T-helper 1 cell treated with Interleukin-12 subunit alpha and Interleukin-12 subunit beta and Interleukin-4 antibody, amounts not matched to agents 30 μg/mL and 1 μg/mL, for 36 hours (primary cell): ENCODE measurements around the gene C5orf46.
"Not testable (repeated sequence)": the region's sequence is repeated elsewhere in the genome, so short reads cannot be mapped to it uniquely, and the experiment has no call there.

Source experiments
- H3K27ac Mint-ChIP-seq: one replicate; pipeline ENCODE4 v1.8.0; 2021; ENCODE audit warnings: mild to moderate bottlenecking, mixed read lengths
- H3K27me3 Mint-ChIP-seq: one replicate; pipeline ENCODE4 v1.8.0; 2021; ENCODE audit warnings: low read depth, mixed read lengths
- H3K36me3 Mint-ChIP-seq: one replicate; pipeline ENCODE4 v1.8.0; 2021; ENCODE audit warnings: low read depth, mixed read lengths
- H3K4me1 Mint-ChIP-seq: one replicate; pipeline ENCODE4 v1.8.0; 2021; ENCODE audit warnings: low read depth, mixed read lengths
- H3K4me3 Mint-ChIP-seq: one replicate; pipeline ENCODE4 v1.8.0; 2021; ENCODE audit warnings: mild to moderate bottlenecking, moderate library complexity, mixed read lengths
- H3K9me3 Mint-ChIP-seq: one replicate; pipeline ENCODE4 v1.8.0; 2021; ENCODE audit warnings: mixed read lengths

C5orf46 gene

GRCh38 chr5:147906326-147907095 lies at the start of gene C5orf46:
TSS of gene C5orf46 (minus strand) at chr5:147906538. CDS start at chr5:147906501, 37 bp downstream.
- Mint-ChIP-seq H3K27ac (no peak within 1 kb of the TSS), H3K27me3 (no peaks in the 10 kb centered on the region), H3K36me3 (no peaks in the 10 kb centered on the region), H3K4me1 (no peaks in the 10 kb centered on the region), H3K4me3 (no peak within 1 kb of the TSS), H3K9me3 (no peaks in the 10 kb centered on the region)

GRCh38 chr5:147954971-147955370 lies 48.6 kb upstream of the C5orf46 start:
- no peaks in the 10 kb centered on the region for H3K36me3 Mint-ChIP-seq
- H3K9me3 Mint-ChIP-seq: no peaks in the 10 kb centered on the region
- no peak overlapping the region for H3K4me3 Mint-ChIP-seq
- H3K27me3 Mint-ChIP-seq: no peaks in the 10 kb centered on the region
- no peaks in the 10 kb centered on the region for H3K4me1 Mint-ChIP-seq
- H3K27ac Mint-ChIP-seq: no peak overlapping the region

- Mint-ChIP-seq H3K27me3 (no peaks in the 10 kb centered on the region), H3K4me3 (no peak overlapping the region), H3K36me3 (no peaks in the 10 kb centered on the region)
Observed at GRCh38 chr5:147949711-147950573, 43.6 kb upstream of the C5orf46 start.

DNA sequence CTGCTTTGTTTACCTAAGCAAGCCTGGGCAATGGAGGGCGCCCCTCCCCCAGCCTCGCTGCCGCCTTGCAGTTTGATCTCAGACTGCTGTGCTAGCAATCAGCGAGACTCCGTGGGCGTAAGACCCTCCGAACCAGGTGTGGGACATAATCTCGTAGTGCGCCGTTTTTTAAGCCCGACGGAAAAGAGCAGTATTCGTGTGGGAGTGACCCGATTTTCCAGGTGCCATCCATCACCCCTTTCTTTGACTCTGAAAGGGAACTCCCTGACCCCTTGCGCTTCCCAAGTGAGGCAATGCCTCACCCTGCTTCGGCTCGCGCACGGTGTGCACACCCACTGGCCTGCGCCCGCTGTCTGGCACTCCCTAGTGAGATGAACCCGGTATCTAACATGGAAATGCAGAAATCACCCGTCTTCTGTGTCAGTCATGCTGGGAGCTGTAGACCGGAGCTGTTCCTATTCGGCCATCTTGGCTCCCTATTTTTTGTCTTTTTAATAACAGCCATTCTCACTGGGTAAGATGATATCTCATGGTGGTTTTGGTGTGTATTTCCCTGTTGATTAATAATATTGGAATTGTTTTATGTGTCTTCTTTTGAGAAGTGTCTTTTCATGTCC lies 40.4 kb upstream of the C5orf46 start:
- not testable (repeated sequence) for H3K27ac Mint-ChIP-seq, H3K4me1 Mint-ChIP-seq, H3K36me3 Mint-ChIP-seq, H3K27me3 Mint-ChIP-seq, H3K4me3 Mint-ChIP-seq, H3K9me3 Mint-ChIP-seq

More at GRCh38 chr5:147949711-147950573, 43.6 kb upstream of the C5orf46 start:
- H3K9me3 Mint-ChIP-seq: no peaks in the 10 kb centered on the region
- H3K27ac Mint-ChIP-seq: no peak overlapping the region
- no peaks in the 10 kb centered on the region for H3K4me1 Mint-ChIP-seq

GRCh38 chr5:147939431-147940114 lies 33.2 kb upstream of the C5orf46 start:
- Mint-ChIP-seq H3K4me1 (no peaks in the 10 kb centered on the region), H3K27ac (no peak overlapping the region), H3K4me3 (no peak overlapping the region), H3K27me3 (no peaks in the 10 kb centered on the region), H3K9me3 (no peaks in the 10 kb centered on the region), H3K36me3 (no peaks in the 10 kb centered on the region)

DNA sequence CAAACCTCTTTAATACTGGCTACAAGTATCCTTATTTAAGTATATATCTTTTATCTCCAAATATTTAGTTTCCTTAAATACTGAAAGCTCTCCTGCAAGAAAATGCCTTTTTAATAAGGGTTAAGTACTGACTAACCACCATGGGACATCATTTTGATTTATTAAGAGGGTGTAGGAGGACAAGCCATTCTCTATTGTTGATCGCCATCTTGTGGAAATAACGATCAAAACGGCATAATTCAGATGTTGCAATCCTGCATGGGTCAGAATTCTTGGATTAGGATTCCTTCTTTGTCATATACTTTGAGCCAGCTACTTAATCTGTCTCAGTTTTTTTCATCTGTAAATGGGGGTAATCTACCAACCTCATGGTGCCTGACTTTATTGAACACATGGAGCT lies 28.7 kb upstream of the C5orf46 start:
- H3K27ac Mint-ChIP-seq: no peak overlapping the region
- H3K27me3 Mint-ChIP-seq: no peaks in the 10 kb centered on the region

DNA sequence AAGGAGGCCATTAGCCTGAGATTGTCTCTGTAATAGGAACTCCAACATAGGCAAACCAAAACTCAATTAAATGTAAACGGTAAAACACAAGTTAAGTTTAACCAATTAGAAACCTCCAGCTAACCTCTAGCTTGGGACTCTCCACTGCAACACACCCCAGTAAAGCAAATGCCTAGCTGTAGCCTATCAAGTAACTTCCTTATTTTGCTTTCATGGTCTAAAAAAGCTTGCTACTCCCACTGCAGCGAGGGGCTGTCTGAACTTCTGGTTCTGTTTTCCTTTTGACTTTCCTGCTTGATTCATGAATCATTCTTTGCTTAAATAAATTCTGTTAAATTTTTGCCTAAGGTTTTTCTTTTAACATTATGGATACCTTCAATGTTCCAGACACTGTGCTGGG lies 24.4 kb upstream of the C5orf46 start:
- Mint-ChIP-seq H3K36me3 (no peaks in the 10 kb centered on the region), H3K9me3 (no peaks in the 10 kb centered on the region), H3K4me1 (no peaks in the 10 kb centered on the region), H3K27me3 (no peaks in the 10 kb centered on the region), H3K4me3 (no peak overlapping the region), H3K27ac (no peak overlapping the region)

More for the DNA sequence above, 28.7 kb upstream of the C5orf46 start:
- Mint-ChIP-seq H3K4me1 (no peaks in the 10 kb centered on the region), H3K36me3 (no peaks in the 10 kb centered on the region), H3K9me3 (no peaks in the 10 kb centered on the region), H3K4me3 (no peak overlapping the region)

- Mint-ChIP-seq H3K9me3 (no peaks in the 10 kb centered on the region), H3K36me3 (no peaks in the 10 kb centered on the region), H3K4me3 (no peak overlapping the region), H3K4me1 (no peaks in the 10 kb centered on the region), H3K27ac (no peak overlapping the region), H3K27me3 (no peaks in the 10 kb centered on the region)
Observed at GRCh38 chr5:147927901-147928300, 21.6 kb upstream of the C5orf46 start.

GRCh38 chr5:147925020-147925419 lies 18.7 kb upstream of the C5orf46 start:
- Mint-ChIP-seq H3K4me3 (no peak overlapping the region), H3K27ac (no peak overlapping the region), H3K9me3 (no peaks in the 10 kb centered on the region), H3K4me1 (no peaks in the 10 kb centered on the region), H3K27me3 (no peaks in the 10 kb centered on the region), H3K36me3 (no peaks in the 10 kb centered on the region)

GRCh38 chr5:147921136-147921535 lies 14.8 kb upstream of the C5orf46 start:
- Mint-ChIP-seq H3K36me3 (no peaks in the 10 kb centered on the region), H3K9me3 (no peaks in the 10 kb centered on the region), H3K4me3 (no peak overlapping the region), H3K4me1 (no peaks in the 10 kb centered on the region), H3K27me3 (no peaks in the 10 kb centered on the region), H3K27ac (no peak overlapping the region)

GRCh38 chr5:147920420-147921030 lies 14.2 kb upstream of the C5orf46 start:
- no peaks in the 10 kb centered on the region for H3K36me3 Mint-ChIP-seq
- H3K4me1 Mint-ChIP-seq: no peaks in the 10 kb centered on the region
- no peak overlapping the region for H3K27ac Mint-ChIP-seq
- no peaks in the 10 kb centered on the region for H3K9me3 Mint-ChIP-seq
- no peaks in the 10 kb centered on the region for H3K27me3 Mint-ChIP-seq
- no peak overlapping the region for H3K4me3 Mint-ChIP-seq

DNA sequence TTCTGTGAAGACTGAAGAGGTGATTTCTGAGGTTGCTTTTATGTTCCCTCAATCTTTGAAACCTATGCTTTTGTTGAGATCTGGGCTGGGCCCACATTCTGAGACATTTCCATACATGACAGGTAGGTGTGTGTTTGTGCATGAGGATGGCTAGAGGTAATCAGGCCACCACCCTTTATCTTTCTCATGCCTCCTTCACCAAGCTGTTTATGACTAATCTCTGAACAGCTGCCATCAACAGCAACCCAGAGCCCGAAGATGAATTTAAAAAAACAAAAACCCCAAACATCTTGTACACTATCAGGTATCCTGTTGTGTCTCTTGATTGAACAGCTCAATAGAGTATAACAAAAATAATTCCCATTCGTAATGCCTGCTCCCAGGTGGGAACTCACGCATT lies 12.6 kb upstream of the C5orf46 start:
- H3K27ac Mint-ChIP-seq: no peak overlapping the region
- H3K4me3 Mint-ChIP-seq: no peak overlapping the region
- no peaks in the 10 kb centered on the region for H3K4me1 Mint-ChIP-seq
- no peaks in the 10 kb centered on the region for H3K9me3 Mint-ChIP-seq
- no peaks in the 10 kb centered on the region for H3K27me3 Mint-ChIP-seq
- no peaks in the 10 kb centered on the region for H3K36me3 Mint-ChIP-seq

GRCh38 chr5:147918101-147918685 lies 11.9 kb upstream of the C5orf46 start:
- Mint-ChIP-seq H3K36me3 (no peaks in the 10 kb centered on the region), H3K4me1 (no peaks in the 10 kb centered on the region), H3K27ac (no peak overlapping the region), H3K4me3 (no peak overlapping the region), H3K27me3 (no peaks in the 10 kb centered on the region), H3K9me3 (no peaks in the 10 kb centered on the region)

DNA sequence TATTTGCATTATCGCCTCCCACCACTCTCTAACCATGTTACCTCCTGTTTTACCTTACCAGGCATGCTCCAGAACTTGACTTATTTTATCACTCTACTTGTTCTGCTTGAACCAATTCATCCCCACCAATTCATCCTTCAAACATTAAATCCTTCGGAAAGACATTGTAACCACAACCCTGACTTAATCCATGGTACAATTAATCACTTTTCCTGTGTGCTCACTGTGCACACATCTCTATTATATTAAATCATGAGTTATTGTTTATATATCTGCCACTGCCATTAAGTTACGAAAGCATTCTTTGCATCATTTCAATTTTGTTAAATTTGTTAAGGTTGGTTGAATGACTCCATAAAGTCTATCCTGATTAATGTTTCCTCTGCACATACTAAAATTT lies 7.4 kb upstream of the C5orf46 start:
- Mint-ChIP-seq H3K9me3 (no peaks in the 10 kb centered on the region), H3K4me1 (no peaks in the 10 kb centered on the region), H3K27ac (no peak overlapping the region), H3K27me3 (no peaks in the 10 kb centered on the region), H3K36me3 (no peaks in the 10 kb centered on the region), H3K4me3 (no peak overlapping the region)
